HepG2 (cell line): ENCODE measurements around the gene POLDIP3. TPM values are rescaled to one million over a fixed set of nuclear protein-coding genes. Genes with fewer than 3 reads are reported as not detected.

ENCODE experiments used
- ATAC-seq: fragments of 200-7000 bp; cut with Tn5 transposase; 3 replicates; pipeline ENCODE4 v1.9.1; 2020; ENCODE audit warnings: mild to moderate bottlenecking, moderate library complexity
- BruUV-seq: library from RNA; stranded (reverse); fragments of 400-500 nt; replicated peaks from 2 replicates; lab custom pipeline; 2021; lab: Mats Ljungman, UMichigan
- CTCF ChIA-PET: fragments of 300-600 bp; formaldehyde crosslinking; extraction: SDS; loops from one replicate; lab custom pipeline; 2021; ENCODE audit warnings: low total read pairs, inconsistent platforms, low intra/inter-chr PET ratio; lab: Yijun Ruan, JAX
- POLR2A ChIA-PET: fragments of 350-600 bp; sonication (Branson Sonifier 250); formaldehyde crosslinking; loops from one replicate; lab custom pipeline; 2020; ENCODE audit warnings: antibody characterized with exemption, inconsistent platforms; lab: Yijun Ruan, JAX
- DNase-seq: peaks from one replicate; pipeline ENCODE4 v3.0.0-alpha.2; 2015; ENCODE audit warnings: low spot score
- FAIRE-seq: peaks from 3 replicates; lab custom pipeline; 2011; peaks lifted over from hg19 to GRCh38; lab: Jason Lieb, UNC
- H2AFZ ChIP-seq: one replicate; pipeline ENCODE4 v1.6.1; 2011; ENCODE audit warnings: low read length, inconsistent platforms
- H3K27ac ChIP-seq: fragments of 300-600 bp; 3 replicates; pipeline ENCODE4 v1.8.0; 2011; ENCODE audit warnings: mixed run types, mild to moderate bottlenecking, mixed read lengths, low read length, inconsistent platforms; ENCODE audit not compliant: insufficient read depth; ENCODE audit errors: extremely low read length
- H3K27me3 ChIP-seq, 2 experiments: fragments of 200-600 bp in 1 of 2; 2 replicates in 1 of 2; 3 replicates in 1 of 2; pipeline versions ENCODE4 v1.6.0 to v1.8.0; 2011; ENCODE audit warnings: low read length in 2 of 2, mild to moderate bottlenecking in 2 of 2, moderate library complexity in 2 of 2, inconsistent platforms in 1 of 2; ENCODE audit not compliant: insufficient read depth in 2 of 2, control insufficient read depth in 1 of 2
- H3K36me3 ChIP-seq, 2 experiments: fragments of 200-600 bp in 1 of 2; replicated peaks in 1 of 2; 2 replicates in 1 of 2; 3 replicates in 1 of 2; pipeline versions ENCODE4 v1.5.1 to v1.8.0; 2011; ENCODE audit warnings: low read length in 2 of 2, inconsistent platforms in 1 of 2; ENCODE audit not compliant: insufficient read depth in 2 of 2, control insufficient read depth in 1 of 2
- H3K4me1 ChIP-seq: 2 replicates; pipeline ENCODE4 v1.5.1; 2012; ENCODE audit warnings: low read length, inconsistent platforms; ENCODE audit not compliant: insufficient read depth
- H3K4me2 ChIP-seq: 2 replicates; pipeline ENCODE4 v1.6.0; 2011; ENCODE audit warnings: low read depth, low read length, inconsistent platforms
- H3K4me3 ChIP-seq, 3 experiments: fragments of 200-600 bp in 1 of 3; sonication (generic), shearing (Covaris generic) in 1 of 3; replicated peaks in 1 of 3; 2 replicates each; pipeline ENCODE4 v1.5.1; 2011 to 2016; ENCODE audit warnings: low read length in 3 of 3, inconsistent platforms in 2 of 3, low read depth in 2 of 3, mild to moderate bottlenecking in 2 of 3, control low read depth in 1 of 3, mixed read lengths in 1 of 3; ENCODE audit not compliant: insufficient read depth in 1 of 3
- H3K79me2 ChIP-seq: one replicate; pipeline ENCODE4 v1.6.1; 2011; ENCODE audit warnings: low read length, inconsistent platforms; ENCODE audit not compliant: insufficient read depth
- H3K9ac ChIP-seq: 2 replicates; pipeline ENCODE4 v1.6.0; 2011; ENCODE audit warnings: mild to moderate bottlenecking, low read depth, low read length, inconsistent platforms; ENCODE audit not compliant: insufficient read depth
- H3K9me3 ChIP-seq: 2 replicates; pipeline ENCODE4 v1.5.1; 2012; ENCODE audit warnings: mild to moderate bottlenecking, low read length
- H4K20me1 ChIP-seq: 2 replicates; pipeline ENCODE4 v1.6.0; 2011; ENCODE audit warnings: inconsistent platforms, mild to moderate bottlenecking, low read length, moderate library complexity; ENCODE audit not compliant: insufficient read depth
- HNF4A ChIP-seq: sonication (generic); formaldehyde crosslinking; IDR thresholded peaks from 2 replicates; pipeline ENCODE4 v1.4.0; 2020; ENCODE audit warnings: missing genetic modification reagents
- PITX1 ChIP-seq: sonication (generic); formaldehyde crosslinking; IDR thresholded peaks from 2 replicates; pipeline ENCODE4 v1.5.1; 2020; ENCODE audit warnings: mild to moderate bottlenecking, missing genetic modification reagents
- ZBTB14 ChIP-seq: sonication (generic); formaldehyde crosslinking; IDR thresholded peaks from 2 replicates; pipeline ENCODE4 v1.4.0; 2020; ENCODE audit warnings: missing genetic modification reagents
- ZNF687 ChIP-seq: sonication (generic); formaldehyde crosslinking; IDR thresholded peaks from 2 replicates; pipeline ENCODE4 v1.5.1; 2020; ENCODE audit warnings: mild to moderate bottlenecking, missing genetic modification reagents, moderate library complexity
- WGBS: methylation state at CpG from one replicate; pipeline ENCODE4 v1.1.6; 2017; ENCODE audit warnings: low lambda C conversion rate; 5-methylcytosine and 5-hydroxymethylcytosine counted together
- in situ Hi-C: cut with HindIII; loops from 2 replicates; pipeline ENCODE4 v1.10.0; 2017; ENCODE audit warnings: low pct_unique_long_range_greater_than_20kb; ENCODE audit not compliant: extremely low pct_ligation_motif_present
- intact Hi-C: fragments of 100-400 bp; cut with micrococcal nuclease; formaldehyde crosslinking; loops from one replicate; pipeline ENCODE4 v1.10.0; 2022; ENCODE audit not compliant: unreplicated experiment
- polyA plus RNA-seq, 8 experiments: library from polyadenylated mRNA; depleted of rRNA in 3 of 8; stranded (reverse) in 7 of 8; unstranded in 1 of 8; fragments of >200 nt; fragmentation: Illumina TruSeq in 4 of 8; extraction: Trizol in 4 of 8; gene quantifications; 2 replicates each; pipeline versions ENCODE4 v1.2.1 to v1.2.3, GENCODE V29; 2011 to 2016; ENCODE audit warnings: low read depth in 4 of 8, missing spikeins in 1 of 8, mixed read lengths in 1 of 8; ENCODE audit not compliant: insufficient read depth in 1 of 8
- total RNA-seq, 5 experiments: library from RNA; depleted of rRNA; stranded (reverse); fragments of >200 nt; fragmentation: Illumina TruSeq; extraction: Trizol; gene quantifications; 2 replicates each; pipeline ENCODE4 v1.2.3, GENCODE V29; 2016; ENCODE audit warnings: low read depth in 1 of 5

The POLDIP3 gene
- total and polyA plus RNA-seq, 2 of the 13 experiments (the other 11 are each of a cell fraction or from before 2014, with no cell fraction given), result 45.8 to 47.4 TPM

GRCh38 chr22:42562684-42563083 is 52.0 kb downstream of the POLDIP3 start:
- POLR2A ChIA-PET, result interaction anchor here (1.0 to 2.7 kb wide), 4 partner anchors 9 to 53 kb away, joined by 3 to 13 read pairs (median 6); partner anchors contain the start of gene SERHL2
- Histone ChIP-seq H3K9ac (no peak overlapping the region), H2AFZ (no peak overlapping the region), H4K20me1 (no peaks in the 10 kb centered on the region), H3K79me2 (no peaks in the 10 kb centered on the region), H3K36me3 (no peaks in the 10 kb centered on the region), H3K4me1 (peaks cover 33% of the 10 kb centered on the region), H3K27me3 (no peaks in the 10 kb centered on the region), H3K27ac (no peak overlapping the region), H3K4me3 (peak overlapping the region in 1 of 3 experiments; percentile 25; a peak in 1 of 6 replicates), H3K9me3 (no peaks in the 10 kb centered on the region), H3K4me2 (peak overlapping the region; percentile 34)
- BruUV-seq, result no TSS peak
- CTCF ChIA-PET, result no interaction called here
- no peak for FAIRE-seq
- no peak for DNase-seq
- peak; percentile 21; the same call in 2 of the 3 replicates for ATAC-seq
- in situ Hi-C loops (no loop called here), intact Hi-C loops (no loop called here)
- TF ChIP-seq ZNF687 (CRISPR knock-in tag), result peak; percentile 27
- TF ChIP-seq PITX1 (CRISPR knock-in tag), result 0 out of 2 replicates have a peak, but pooled peaks have one; percentile 24
- TF ChIP-seq ZBTB14 (CRISPR knock-in tag), result no peak
- TF ChIP-seq HNF4A (CRISPR knock-in tag), result no peak
- WGBS, result 0% methylated on average over 1 of the region's 2 CpGs
